Urinary bladder (tissue), 4 donors: ENCODE results near the gene DDX42. TPM values are rescaled to one million over a fixed set of nuclear protein-coding genes. Genes with fewer than 3 reads are reported as not detected.
"Not testable (repeated sequence)": the region's sequence is repeated elsewhere in the genome, so short reads cannot be mapped to it uniquely, and the experiment has no call there.

Experiments
- DNase-seq: peaks from one replicate; pipeline ENCODE4 v3.0.0-alpha.2; 2015; ENCODE audit errors: extremely low spot score
- H3K27ac ChIP-seq: one replicate; pipeline ENCODE4 v1.5.1; 2013; ENCODE audit warnings: low read depth, mild to moderate bottlenecking, moderate library complexity
- H3K36me3 ChIP-seq: one replicate; pipeline ENCODE4 v1.6.1; 2013; ENCODE audit warnings: mild to moderate bottlenecking, moderate library complexity; ENCODE audit not compliant: insufficient read depth
- H3K4me1 ChIP-seq: one replicate; pipeline ENCODE4 v1.6.1; 2013; ENCODE audit warnings: mild to moderate bottlenecking, moderate library complexity; ENCODE audit not compliant: insufficient read depth
- H3K4me3 ChIP-seq: one replicate; pipeline ENCODE4 v1.5.1; 2013; ENCODE audit warnings: low read depth, low read length
- WGBS: extraction: QIAGEN DNeasy Blood & Tissue Kit; methylation state at CpG from one replicate; pipeline ENCODE4 v1.1.7; 2013; 5-methylcytosine and 5-hydroxymethylcytosine counted together
- polyA plus RNA-seq: library from polyadenylated mRNA; stranded (reverse); fragments of 200-250 nt; gene quantifications from one replicate; pipeline ENCODE4 v1.2.3, GENCODE V29; 2013
- total RNA-seq: library from RNA; depleted of rRNA; stranded (reverse); fragments of >200 nt; gene quantifications from one replicate; pipeline ENCODE4 v1.2.3, GENCODE V29; 2014
- donor health status: healthy with polysubstance abuse.
- donor health status: healthy.

Gene DDX42
- total and polyA plus RNA-seq, 2 donors, result 67.3 to 138 TPM

DNA sequence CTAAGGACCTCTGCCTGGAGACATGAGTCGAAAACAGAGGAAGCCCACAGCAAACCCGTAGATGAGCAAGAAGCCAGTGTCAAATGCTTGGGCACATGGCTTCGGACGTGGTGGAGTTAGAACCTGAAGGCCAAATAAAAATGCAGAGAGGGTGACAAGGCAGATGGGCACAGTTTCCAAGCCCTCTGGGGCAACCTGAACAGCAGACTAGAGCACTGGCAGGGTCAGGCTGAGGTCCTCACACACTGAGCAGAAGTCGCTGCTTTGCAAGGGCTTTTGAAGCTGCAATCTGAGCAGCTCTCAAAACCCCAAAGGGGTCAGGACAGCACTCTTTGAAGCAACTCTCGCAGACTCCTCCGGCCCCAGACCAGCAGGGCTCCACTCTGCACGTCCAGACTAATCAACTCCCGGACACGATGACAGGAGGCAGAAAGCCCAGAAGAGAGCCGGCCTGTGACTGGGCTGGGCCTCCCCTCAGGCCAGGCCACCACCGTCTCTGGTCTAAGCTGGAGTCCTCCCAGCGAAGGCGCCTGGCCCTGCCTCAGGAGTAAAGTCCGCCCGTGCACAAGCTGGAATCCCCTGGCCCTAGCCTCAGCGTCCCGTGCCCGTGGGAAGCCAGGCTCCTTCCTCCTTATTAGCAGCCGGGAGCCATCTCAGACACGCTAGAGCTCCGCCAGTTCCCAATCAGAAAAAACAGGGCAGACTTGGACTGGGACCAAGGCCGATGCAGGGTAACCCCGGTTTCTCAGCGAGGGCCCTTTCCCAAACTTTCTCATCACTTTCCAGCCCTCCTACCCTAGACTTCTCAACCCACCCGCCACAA is 67.6 kb downstream of the DDX42 start:
- WGBS, result 3% methylated on average over 26 of the region's 26 CpGs
- peak overlapping the region; percentile 85 for H3K27ac ChIP-seq
- no peaks in the 10 kb centered on the region for H3K4me1 ChIP-seq
- no peaks in the 10 kb centered on the region for H3K36me3 ChIP-seq
- peak overlapping the region; percentile 96 for H3K4me3 ChIP-seq
- no peak for DNase-seq

DNA sequence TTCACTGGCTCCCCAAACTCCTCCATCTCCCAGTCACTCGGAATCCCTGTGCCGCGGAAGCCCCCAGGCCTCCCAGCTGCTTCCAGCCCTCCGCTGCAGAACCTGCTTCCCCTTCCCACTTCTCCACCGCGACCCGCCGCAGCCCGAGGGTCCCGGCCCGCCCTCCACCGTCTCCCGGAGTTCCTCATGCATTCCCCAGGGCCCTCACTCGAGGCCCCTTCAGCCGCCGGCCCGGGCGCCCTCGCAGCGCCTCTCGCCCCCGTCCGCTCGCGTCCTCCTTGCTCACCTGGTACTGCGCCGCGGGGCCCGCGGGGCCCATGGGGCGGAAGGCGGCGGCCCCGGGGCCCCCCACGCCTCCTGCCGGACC is 68.2 kb downstream of the DDX42 start:
- Histone ChIP-seq H3K36me3 (no peaks in the 10 kb centered on the region), H3K27ac (peak overlapping the region; percentile 85), H3K4me1 (no peaks in the 10 kb centered on the region), H3K4me3 (peak overlapping the region; percentile 96)
- DNase-seq, result no peak
- WGBS, result under 1% methylated on average over 36 of the region's 36 CpGs

DNA sequence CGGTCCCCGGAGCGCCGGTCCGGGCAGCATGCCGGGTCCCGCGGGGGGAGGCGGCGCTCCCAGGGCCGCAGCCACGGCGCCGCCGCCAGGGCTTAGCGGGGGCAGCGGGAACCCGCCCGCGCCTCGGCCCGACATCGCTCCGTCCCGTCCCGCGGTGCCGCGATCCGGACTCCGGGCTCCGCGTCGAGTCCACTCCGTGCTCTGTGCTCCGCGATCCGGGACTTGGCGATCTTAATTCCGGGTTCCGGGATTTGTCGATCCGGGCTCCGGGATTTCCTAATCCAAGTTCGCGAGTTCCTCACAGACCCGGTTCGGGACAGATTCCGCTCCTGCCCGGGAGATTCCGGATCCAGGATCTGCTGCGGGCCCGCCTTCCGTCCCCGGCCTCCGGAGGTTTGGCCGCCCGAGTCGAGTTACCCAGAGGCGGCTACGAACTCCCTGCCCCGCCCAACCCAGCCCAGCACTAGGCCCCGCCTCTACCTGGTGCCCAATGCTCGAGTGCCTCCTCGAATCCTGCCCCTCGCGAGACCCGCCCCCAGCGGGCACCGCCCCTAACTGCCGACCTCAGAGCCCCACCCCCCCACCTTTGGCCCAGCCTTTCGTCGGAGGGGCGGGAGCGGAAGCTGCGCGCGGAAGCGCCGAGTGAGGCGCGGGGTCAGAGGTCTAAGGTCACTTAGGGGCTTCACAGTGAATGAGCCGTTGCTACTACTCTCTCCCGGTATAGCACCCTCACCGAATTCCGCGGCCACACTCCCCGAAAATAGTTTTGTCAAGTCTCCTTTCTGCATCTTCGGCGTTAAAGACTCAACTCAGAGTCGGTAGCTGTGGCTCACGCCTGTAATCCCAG is 68.8 kb downstream of the DDX42 start, which contains the start of gene SMARCD2:
SMARCD2 (minus strand) TSS at position 146 of the 847 bp plus-strand sequence; CDS start at position 135, 11 bp downstream.
- WGBS, result under 1% methylated on average over 92 of the region's 92 CpGs
- Histone ChIP-seq H3K4me1 (no peaks in the 10 kb centered on the region), H3K4me3 (peak within 1 kb of the TSS; percentile 96), H3K27ac (peak within 1 kb of the TSS; percentile 85), H3K36me3 (no peaks in the 10 kb centered on the region)
- DNase-seq, result peak; percentile 95

DNA sequence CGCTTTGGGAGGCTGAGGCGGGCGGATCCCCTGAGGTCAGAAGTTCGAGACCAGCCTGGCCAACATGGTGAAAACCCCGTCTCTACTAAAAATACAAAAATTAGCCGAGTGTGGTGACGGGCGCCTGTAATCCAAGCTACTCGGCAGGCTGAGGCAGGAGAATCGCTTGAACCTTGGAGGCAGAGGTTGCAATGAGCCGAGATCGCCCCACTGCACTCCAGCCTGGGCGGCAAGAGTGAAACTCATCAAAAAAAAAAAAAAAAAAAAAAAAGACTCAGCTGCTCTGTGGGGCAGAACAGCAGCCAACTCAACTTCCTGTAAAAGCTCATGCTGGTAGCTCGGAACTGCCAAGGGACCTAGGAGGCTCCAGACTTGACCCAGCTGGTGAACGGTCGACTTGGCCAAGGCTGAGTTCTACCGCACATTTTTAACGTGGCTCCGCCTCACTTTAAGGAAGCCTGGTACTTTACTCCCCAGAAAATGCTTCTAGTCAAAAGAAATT is 69.5 kb downstream of the DDX42 start:
- H3K4me3 ChIP-seq, result peak overlapping the region; percentile 27
- not testable (repeated sequence) for DNase-seq, H3K4me1 ChIP-seq, H3K27ac ChIP-seq, H3K36me3 ChIP-seq
- 6% methylated on average over 19 of the region's 19 CpGs for WGBS

DNA sequence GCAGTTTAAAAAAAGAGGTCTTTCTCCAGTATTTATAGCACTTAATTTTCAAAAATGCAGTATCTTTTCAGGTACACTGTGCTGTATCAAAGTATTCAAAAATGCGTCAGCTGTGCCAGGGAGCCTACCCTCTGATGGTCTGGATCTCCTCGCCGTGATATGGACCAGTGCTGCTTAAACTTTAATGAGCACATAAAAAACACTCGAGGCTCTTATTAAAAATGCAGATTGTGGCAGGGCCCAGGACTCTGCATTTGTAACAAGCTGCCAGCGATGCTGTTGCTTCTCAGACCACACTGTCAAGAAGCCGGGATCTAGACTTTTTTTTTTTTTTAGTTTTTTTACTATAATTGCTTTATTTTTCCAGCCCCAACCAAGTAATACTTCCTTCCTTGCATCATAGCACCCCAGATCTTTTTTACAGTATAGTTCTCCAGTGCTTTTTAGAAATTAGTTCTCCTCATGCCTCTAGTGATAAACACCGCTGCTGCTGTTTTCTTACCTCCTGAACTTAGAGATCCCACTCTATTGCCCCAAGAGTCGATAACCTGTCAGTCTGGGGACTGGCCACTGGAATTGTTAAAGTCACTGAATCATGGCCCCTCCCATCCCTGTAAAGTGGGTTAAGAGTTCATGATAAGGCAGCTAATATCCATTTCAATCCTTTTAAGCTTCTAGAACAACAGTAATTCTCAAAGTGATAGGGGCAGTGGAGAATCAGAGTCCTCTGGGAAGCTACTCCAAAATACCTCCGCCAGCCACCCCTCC is 70.1 kb downstream of the DDX42 start:
- no peaks in the 10 kb centered on the region for H3K4me1 ChIP-seq
- no peak overlapping the region for H3K27ac ChIP-seq
- DNase-seq, result no peak
- no peak overlapping the region for H3K4me3 ChIP-seq
- WGBS, result 49% methylated on average over 9 of the region's 9 CpGs
- H3K36me3 ChIP-seq, result no peaks in the 10 kb centered on the region

DNA sequence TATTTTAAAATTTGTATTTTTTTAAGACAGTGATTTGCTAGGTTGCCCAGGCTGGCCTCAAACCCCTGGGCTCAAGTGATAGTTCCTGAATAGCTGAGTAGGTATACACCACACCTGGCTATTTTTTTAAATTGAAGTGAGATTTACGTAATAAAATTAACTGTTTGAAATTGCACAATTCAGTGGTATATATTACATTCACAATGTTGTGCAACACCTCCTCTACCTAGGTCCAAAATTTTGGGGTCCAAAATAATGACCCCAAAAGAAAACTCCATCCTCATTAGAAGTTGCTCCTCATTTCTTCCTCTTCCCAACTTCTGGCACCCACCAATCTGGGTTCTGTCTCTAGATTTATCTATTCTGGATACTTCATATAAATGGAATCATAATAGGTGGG is 71.5 kb downstream of the DDX42 start:
- H3K36me3 ChIP-seq, result no peaks in the 10 kb centered on the region
- H3K4me3 ChIP-seq, result no peak overlapping the region
- H3K27ac ChIP-seq, result no peak overlapping the region
- DNase-seq, result no peak
- H3K4me1 ChIP-seq, result no peaks in the 10 kb centered on the region
- 35% methylated on average over 1 of the region's 1 CpG for WGBS

DNA sequence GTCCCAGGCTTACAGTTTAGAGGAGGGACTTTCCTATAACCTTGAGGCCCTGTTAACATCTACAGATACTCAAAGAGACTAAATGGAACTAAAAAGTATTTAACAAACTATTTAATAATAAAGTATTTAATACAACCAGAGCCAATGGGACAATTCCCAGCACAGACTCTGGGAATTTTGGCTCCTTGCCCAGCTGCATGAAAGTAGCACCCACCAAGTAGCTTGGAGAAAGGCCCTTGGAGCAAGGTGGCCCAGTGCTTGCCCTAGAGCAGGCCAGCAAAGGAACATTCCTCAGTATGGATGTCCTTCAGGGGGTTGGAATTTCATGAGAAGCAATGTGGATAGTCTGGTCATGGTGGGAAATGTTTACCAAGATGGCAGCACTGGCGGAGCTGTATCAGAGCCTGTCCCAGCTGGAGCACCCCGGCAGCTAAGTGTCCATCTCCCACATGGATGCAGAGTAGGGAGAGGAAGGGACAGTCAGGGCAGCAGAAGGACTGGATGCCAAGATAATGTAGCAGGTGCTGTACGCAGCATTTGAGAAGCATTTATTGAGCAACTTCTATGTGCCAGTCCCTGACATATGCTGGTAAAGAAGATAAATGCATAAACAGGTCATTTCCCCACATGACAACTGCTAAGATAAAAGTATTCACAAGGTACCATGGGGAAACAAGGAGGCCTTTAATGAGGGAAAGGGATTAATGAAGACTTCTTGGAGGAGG is 73.7 kb downstream of the DDX42 start:
- Histone ChIP-seq H3K4me3 (no peak overlapping the region), H3K27ac (no peak overlapping the region), H3K4me1 (no peaks in the 10 kb centered on the region), H3K36me3 (no peaks in the 10 kb centered on the region)
- DNase-seq, result no peak
- WGBS, result 80% methylated on average over 3 of the region's 3 CpGs

DNA sequence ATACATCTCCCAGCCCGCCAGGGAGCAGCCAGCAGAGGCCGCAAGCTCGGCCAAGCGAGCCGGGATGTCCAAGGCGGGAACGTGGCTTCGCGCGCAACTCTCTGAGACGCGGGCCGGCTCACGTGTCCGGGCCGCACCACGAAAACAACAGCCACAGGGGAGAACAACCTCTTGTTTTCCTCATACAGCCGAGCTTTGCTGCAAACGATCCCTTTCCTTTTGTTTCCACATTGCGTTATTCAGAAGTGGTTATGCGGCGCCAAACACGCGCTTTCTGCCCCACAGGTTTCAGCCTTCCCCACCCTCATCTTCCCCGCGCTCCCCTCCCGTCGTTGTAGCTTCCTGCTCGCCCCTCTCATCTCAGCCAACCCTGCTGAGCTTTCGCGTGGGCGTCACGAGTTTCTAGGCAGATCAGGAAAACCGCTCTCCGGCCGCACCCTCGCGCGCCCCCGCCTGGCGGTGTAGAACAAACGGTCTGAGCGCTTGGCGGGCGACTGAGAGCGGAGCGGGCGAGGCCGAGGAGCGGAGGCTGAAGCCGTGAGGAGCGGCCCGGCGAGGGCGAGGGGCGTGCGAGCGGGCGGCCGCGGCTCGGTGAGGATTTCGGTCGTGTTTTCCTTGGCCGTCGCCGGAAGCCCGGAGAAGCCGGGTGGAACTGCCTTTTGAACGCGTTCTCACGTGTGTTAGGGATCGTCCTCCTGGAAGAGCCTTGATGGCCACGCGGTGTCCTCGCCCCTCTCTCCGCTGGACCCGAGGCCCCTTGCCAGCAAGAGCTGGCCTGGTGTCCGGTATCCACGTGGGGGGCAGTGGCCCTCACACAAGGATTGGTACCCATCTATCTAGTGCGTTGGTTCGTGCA is 75.1 kb downstream of the DDX42 start:
- 17% methylated on average over 82 of the region's 82 CpGs for WGBS
- DNase-seq, result peak; percentile 77
- no peak overlapping the region for H3K4me3 ChIP-seq
- H3K4me1 ChIP-seq, result no peaks in the 10 kb centered on the region
- no peaks in the 10 kb centered on the region for H3K36me3 ChIP-seq
- H3K27ac ChIP-seq, result no peak overlapping the region

DNA sequence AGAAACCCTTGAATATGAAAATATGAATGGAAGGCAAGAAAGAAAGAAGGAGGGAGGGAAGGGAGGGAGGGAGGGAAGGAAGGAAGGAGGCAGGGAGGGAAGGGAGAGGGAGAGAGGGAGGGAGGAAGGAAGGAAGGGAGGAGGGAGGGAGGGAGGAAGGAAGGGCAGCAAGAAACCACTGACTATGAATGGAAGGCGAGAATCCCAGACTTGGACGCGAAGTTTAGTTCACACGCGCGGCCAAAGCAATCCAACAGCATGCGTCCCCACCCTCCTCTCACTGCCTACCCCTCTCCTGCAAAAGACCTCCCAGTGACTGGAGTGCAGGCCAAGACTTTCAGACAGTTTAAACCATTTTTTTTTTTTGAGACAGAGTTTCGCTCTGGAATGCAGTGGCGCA is 76.4 kb downstream of the DDX42 start:
- no peak overlapping the region for H3K27ac ChIP-seq
- no peak overlapping the region for H3K4me3 ChIP-seq
- DNase-seq, result no peak
- no peaks in the 10 kb centered on the region for H3K4me1 ChIP-seq
- H3K36me3 ChIP-seq, result no peaks in the 10 kb centered on the region
- WGBS, result 67% methylated on average over 9 of the region's 9 CpGs

DNA sequence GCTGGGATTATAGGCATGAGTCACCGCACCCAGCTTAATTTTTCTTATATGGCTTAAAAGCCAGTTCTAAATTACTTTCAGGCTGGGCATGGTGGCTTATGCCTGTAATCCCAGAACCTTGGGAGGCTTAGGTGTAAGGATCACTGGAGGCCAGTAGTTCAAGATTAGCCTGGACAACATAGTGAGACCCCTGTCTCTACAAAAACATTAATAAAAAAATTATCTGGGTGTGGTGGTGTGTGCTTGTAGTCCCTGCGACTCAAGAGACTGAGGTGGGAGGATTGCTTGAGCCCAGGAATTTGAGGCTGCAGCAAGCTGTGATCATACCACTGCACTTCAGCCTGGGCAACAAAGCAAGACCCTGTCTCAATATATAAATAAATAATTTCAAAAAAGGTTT is 79.3 kb downstream of the DDX42 start:
- Histone ChIP-seq H3K36me3 (no peaks in the 10 kb centered on the region), H3K4me1 (no peaks in the 10 kb centered on the region), H3K27ac (no peak overlapping the region), H3K4me3 (no peak overlapping the region)
- DNase-seq, result no peak
- WGBS, result 88% methylated on average over 2 of the region's 2 CpGs

DNA sequence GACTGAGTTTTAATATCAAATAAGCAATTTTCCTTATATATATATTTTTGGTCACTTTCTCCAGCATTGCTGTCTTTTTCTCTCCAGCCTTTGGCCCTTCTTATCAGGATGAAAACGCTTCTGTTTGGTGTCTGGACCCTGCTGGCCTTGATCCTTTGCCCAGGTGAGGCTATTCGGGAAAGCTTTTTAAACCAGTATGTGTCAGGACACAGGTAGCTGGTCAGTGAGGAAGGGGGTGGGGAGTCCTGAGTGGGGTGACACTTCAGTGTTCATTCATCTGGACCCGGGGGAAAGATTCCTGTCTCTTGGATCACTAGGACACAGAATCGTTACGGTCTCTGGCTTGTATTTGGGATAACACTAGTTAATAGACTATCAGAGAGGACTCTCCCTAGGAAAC is 80.7 kb downstream of the DDX42 start:
- WGBS, result 84% methylated on average over 5 of the region's 5 CpGs
- H3K36me3 ChIP-seq, result no peaks in the 10 kb centered on the region
- H3K4me3 ChIP-seq, result no peak overlapping the region
- no peak for DNase-seq
- no peaks in the 10 kb centered on the region for H3K4me1 ChIP-seq
- H3K27ac ChIP-seq, result no peak overlapping the region

DNA sequence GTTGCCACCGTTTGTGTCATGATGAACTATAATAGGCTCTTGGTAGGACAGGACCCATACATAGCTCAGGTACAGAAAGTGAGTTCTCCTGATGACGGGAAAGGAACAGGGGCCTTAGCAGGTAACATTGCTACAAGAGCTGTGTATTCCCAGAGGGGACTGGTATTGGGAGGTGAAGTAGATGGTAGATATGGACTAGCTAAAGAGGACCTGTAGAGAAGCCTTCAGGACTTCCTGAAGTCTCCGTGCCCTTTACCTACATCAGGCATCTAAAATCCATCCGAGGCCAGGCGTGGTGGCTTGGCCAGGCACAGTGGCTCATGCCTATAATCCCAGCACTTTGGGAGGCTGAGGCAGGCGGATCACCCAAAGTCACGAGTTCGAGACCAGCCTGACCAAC is 81.2 kb downstream of the DDX42 start:
- Histone ChIP-seq H3K4me3 (no peak overlapping the region), H3K27ac (no peak overlapping the region), H3K36me3 (no peaks in the 10 kb centered on the region), H3K4me1 (no peaks in the 10 kb centered on the region)
- DNase-seq, result no peak
- WGBS, result 92% methylated on average over 8 of the region's 8 CpGs
